ENCODE results near the gene ABHD1. TPM values are rescaled to one million over a fixed set of nuclear protein-coding genes. Genes with fewer than 3 reads are reported as not detected.

The ABHD1 gene
- total and polyA plus RNA-seq, 2 donors (not counting 3 experiments of a cell fraction or from before 2014, with no cell fraction given), result 0.07 TPM; not detected in 1

GRCh38 chr2:27095745-27096651 is 27.6 kb upstream of the ABHD1 start:
- H3K9ac ChIP-seq (replicated peaks; ENCODE audit: extremely low read depth, insufficient read depth, low read length), result no peak overlapping the region
- no peaks in the 10 kb centered on the region for H4K20me1 ChIP-seq (replicated peaks; ENCODE audit: control insufficient read depth, extremely low read depth, insufficient read depth, low read length)
- intact Hi-C loops (cut with micrococcal nuclease), result loop anchor here (2.0 to 5.0 kb wide), 3 partner anchors 76 to 261 kb away; partner anchors contain the start of genes ATRAID, GTF3C2 and SLC5A6
- peak; percentile 98 for FAIRE-seq
- TF ChIP-seq POLR2A (IDR thresholded peaks at IDR 0.05; ENCODE audit: low read depth, low read length) (peak; percentile 63), FOS (IDR thresholded peaks at IDR 0.05; ENCODE audit: borderline replicate concordance, insufficient read depth, low read length) (no peak)
- CTCF ChIA-PET, result interaction anchor here (1.1 to 8.2 kb wide), 9 partner anchors 9 to 250 kb away, joined by 3 to 152 read pairs (median 4); no protein-coding TSS in a partner anchor
- no peaks in the 10 kb centered on the region for H3K36me3 ChIP-seq (ENCODE audit: control insufficient read depth in 2 of 2, extremely low read depth in 1 of 2, insufficient read depth in 2 of 2, low read length in 2 of 2)
- H3K4me2 ChIP-seq (ENCODE audit: insufficient read depth, low read length), result peak overlapping the region; percentile 40
- no peak overlapping the region for H3K27ac ChIP-seq (ENCODE audit: insufficient read depth, low read depth, low read length)
- peak; percentile 71 for DNase-seq (ENCODE audit: low read depth, low spot score)
- H3K9me1 ChIP-seq (replicated peaks; ENCODE audit: control insufficient read depth, extremely low read depth, insufficient read depth, low read length), result no peaks in the 10 kb centered on the region
- dilution Hi-C loops (cut with MboI; ENCODE audit: extremely low pct_ligation_motif_present, low sequenced_read_pairs), result no loop called here
- no peaks in the 10 kb centered on the region for H3K79me2 ChIP-seq (ENCODE audit: control insufficient read depth, insufficient read depth, low read length)
- BruUV-seq (replicated peaks), result no TSS peak
- H3K9me3 ChIP-seq (replicated peaks; ENCODE audit: control insufficient read depth, insufficient read depth, low read length), result no peaks in the 10 kb centered on the region
- H3K4me1 ChIP-seq (ENCODE audit: control insufficient read depth, extremely low read depth, insufficient read depth, low read length), result no peaks in the 10 kb centered on the region
- POLR2A ChIA-PET, result interaction anchor here (0.5 kb wide), 1 partner anchor 115 kb away, joined by 4 read pairs; no protein-coding TSS in a partner anchor
- peak overlapping the region in 1 of 3 experiments; percentile 8 for H3K4me3 ChIP-seq (replicated peaks in 1 of 3; ENCODE audit: insufficient read depth in 1 of 3, low read depth in 1 of 3, low read length in 3 of 3)
- H2AFZ ChIP-seq (ENCODE audit: low read depth, low read length), result peak overlapping the region; percentile 71
- H3K27me3 ChIP-seq (ENCODE audit: control insufficient read depth in 2 of 2, insufficient read depth in 2 of 2, low read length in 2 of 2), result no peaks in the 10 kb centered on the region

GRCh38 chr2:27096748-27097297 is 26.8 kb upstream of the ABHD1 start:
- no peak for FAIRE-seq
- no peaks in the 10 kb centered on the region for H3K9me3 ChIP-seq (replicated peaks; ENCODE audit: control insufficient read depth, insufficient read depth, low read length)
- TF ChIP-seq POLR2AphosphoS5 (IDR thresholded peaks at IDR 0.05; ENCODE audit: insufficient read depth, low read depth, low read length), result no peak
- TF ChIP-seq JUN (IDR thresholded peaks at IDR 0.05; ENCODE audit: borderline replicate concordance, insufficient read depth, insufficient read length, low read depth), result no peak
- TF ChIP-seq FOS (IDR thresholded peaks at IDR 0.05; ENCODE audit: borderline replicate concordance, insufficient read depth, low read length), result no peak
- TF ChIP-seq MYC (IDR thresholded peaks at IDR 0.05; ENCODE audit: low read depth, low read length), result no peak
- TF ChIP-seq CTCF (IDR thresholded peaks at IDR 0.05; ENCODE audit: extremely low read depth in 1 of 2, insufficient read depth in 1 of 2, low read depth in 1 of 2, low read length in 2 of 2), result no peak
- no peak for TF ChIP-seq MAX (IDR thresholded peaks at IDR 0.05; ENCODE audit: insufficient read depth, insufficient read length)
- TF ChIP-seq EZH2 (IDR thresholded peaks at IDR 0.05; ENCODE audit: borderline replicate concordance, low read depth, low read length, severe bottlenecking), result no peak
- TF ChIP-seq GATA2 (IDR thresholded peaks at IDR 0.05; ENCODE audit: insufficient read depth, insufficient read length, low read depth, low read length), result no peak
- TF ChIP-seq POLR2A (IDR thresholded peaks at IDR 0.05; ENCODE audit: low read depth, low read length), result no peak
- H4K20me1 ChIP-seq (replicated peaks; ENCODE audit: control insufficient read depth, extremely low read depth, insufficient read depth, low read length), result no peaks in the 10 kb centered on the region
- no peaks in the 10 kb centered on the region for H3K9me1 ChIP-seq (replicated peaks; ENCODE audit: control insufficient read depth, extremely low read depth, insufficient read depth, low read length)
- no peaks in the 10 kb centered on the region for H3K27me3 ChIP-seq (ENCODE audit: control insufficient read depth in 2 of 2, insufficient read depth in 2 of 2, low read length in 2 of 2)
- ChIA-PET POLR2A (no interaction called here), CTCF (interaction anchor here (0.6 to 8.2 kb wide), 12 partner anchors 9 to 251 kb away, joined by 3 to 152 read pairs (median 4); no protein-coding TSS in a partner anchor)
- intact Hi-C loops (cut with micrococcal nuclease), result loop anchor here (2.0 to 5.0 kb wide), 3 partner anchors 75 to 260 kb away; partner anchors contain the start of genes ATRAID, GTF3C2 and SLC5A6
- H3K4me1 ChIP-seq (ENCODE audit: control insufficient read depth, extremely low read depth, insufficient read depth, low read length), result no peaks in the 10 kb centered on the region
- no peak for DNase-seq (ENCODE audit: low read depth, low spot score)
- H3K4me3 ChIP-seq (replicated peaks in 1 of 3; ENCODE audit: insufficient read depth in 1 of 3, low read depth in 1 of 3, low read length in 3 of 3), result no peak overlapping the region
- H3K27ac ChIP-seq (ENCODE audit: insufficient read depth, low read depth, low read length), result no peak overlapping the region
- H3K36me3 ChIP-seq (ENCODE audit: control insufficient read depth in 2 of 2, extremely low read depth in 1 of 2, insufficient read depth in 2 of 2, low read length in 2 of 2), result no peaks in the 10 kb centered on the region
- H3K79me2 ChIP-seq (ENCODE audit: control insufficient read depth, insufficient read depth, low read length), result no peaks in the 10 kb centered on the region
- BruUV-seq (replicated peaks), result no TSS peak
- H3K4me2 ChIP-seq (ENCODE audit: insufficient read depth, low read length), result no peak overlapping the region
- H2AFZ ChIP-seq (ENCODE audit: low read depth, low read length), result peak overlapping the region; percentile 65
- no peak overlapping the region for H3K9ac ChIP-seq (replicated peaks; ENCODE audit: extremely low read depth, insufficient read depth, low read length)
- dilution Hi-C loops (cut with MboI; ENCODE audit: extremely low pct_ligation_motif_present, low sequenced_read_pairs), result no loop called here

Data from endothelial cell of umbilical vein (primary cell).